HG03575 (cell line): ENCODE data around the gene ABCA10.
"Not testable (repeated sequence)": the region's sequence is repeated elsewhere in the genome, so short reads cannot be mapped to it uniquely, and the experiment has no call there.

ENCODE experiments used
- ATAC-seq: cut with Tn5 transposase; IDR thresholded peaks from one replicate; pipeline ENCODE4 v1.9.1; 2021; ENCODE audit not compliant: unreplicated experiment, insufficient number of reproducible peaks, low FRiP score; ENCODE audit errors: extremely low read depth

The ABCA10 gene

GRCh38 chr17:69228576-69228975 is at the start of gene ABCA10:
Gene ABCA10 (minus strand): TSS chr17:69228824. CDS start chr17:69225358, 3,466 bp downstream.
- no peak for ATAC-seq

GRCh38 chr17:69276279-69276678 is 47.7 kb upstream of the ABCA10 start:
- not testable (repeated sequence) for ATAC-seq

GRCh38 chr17:69275751-69276150 is 47.1 kb upstream of the ABCA10 start:
- no peak for ATAC-seq

DNA sequence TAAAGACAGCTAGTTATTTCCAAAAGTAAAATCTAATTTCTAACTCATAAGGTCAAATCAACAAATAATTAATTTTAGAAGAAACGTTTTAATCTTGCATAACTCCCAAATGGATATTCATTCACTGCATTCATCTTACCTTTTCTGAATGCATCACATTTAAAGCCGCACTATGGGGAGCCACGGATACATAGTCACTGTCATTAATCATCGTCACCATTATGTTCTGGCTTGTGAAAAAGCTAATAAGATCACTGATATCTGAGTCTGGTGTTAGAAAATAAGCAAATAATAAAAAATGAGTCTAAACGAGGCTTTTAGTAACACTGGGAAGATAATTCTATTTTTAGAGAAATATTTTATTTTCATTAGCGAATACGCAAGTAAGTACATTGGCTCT is 42.4 kb upstream of the ABCA10 start:
- no peak for ATAC-seq

DNA sequence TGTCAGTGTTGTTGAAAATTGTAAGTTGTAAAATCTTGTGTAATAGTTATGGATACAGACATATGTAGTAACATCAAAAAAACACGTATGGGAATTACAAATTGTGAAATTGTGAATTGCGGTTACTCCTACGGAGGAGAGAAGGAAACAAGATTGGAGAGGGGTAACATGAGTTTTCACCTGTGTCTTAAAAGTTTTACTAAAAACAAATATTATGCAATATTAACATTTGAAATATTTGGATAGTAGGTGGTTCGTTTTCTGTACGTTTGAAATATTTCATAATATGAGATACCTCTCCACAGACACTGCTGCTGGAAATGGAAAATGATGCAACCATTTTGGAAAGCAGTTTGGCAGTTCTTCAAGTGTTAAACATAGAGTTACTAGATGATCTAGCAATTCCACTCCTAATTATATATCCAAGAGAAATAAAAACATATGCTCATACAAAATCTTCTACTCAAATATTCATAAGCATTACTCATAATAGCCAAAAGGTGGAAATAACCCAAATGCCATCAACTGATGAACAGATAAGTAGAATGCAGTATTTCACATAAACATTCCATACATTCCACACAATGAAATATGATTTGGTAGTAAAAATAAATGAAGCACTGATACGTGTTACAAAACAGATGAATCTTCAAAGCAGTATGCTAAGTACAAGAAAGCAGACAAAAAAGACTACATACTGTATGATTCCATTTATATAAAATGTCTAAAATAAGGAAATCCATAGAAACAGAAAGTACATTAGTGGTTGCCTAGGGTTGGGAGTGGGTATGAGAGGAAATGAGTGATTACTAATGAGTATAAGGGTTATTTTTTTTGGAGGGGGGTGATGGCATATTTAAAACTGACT is 40.7 kb upstream of the ABCA10 start:
- ATAC-seq, result no peak

DNA sequence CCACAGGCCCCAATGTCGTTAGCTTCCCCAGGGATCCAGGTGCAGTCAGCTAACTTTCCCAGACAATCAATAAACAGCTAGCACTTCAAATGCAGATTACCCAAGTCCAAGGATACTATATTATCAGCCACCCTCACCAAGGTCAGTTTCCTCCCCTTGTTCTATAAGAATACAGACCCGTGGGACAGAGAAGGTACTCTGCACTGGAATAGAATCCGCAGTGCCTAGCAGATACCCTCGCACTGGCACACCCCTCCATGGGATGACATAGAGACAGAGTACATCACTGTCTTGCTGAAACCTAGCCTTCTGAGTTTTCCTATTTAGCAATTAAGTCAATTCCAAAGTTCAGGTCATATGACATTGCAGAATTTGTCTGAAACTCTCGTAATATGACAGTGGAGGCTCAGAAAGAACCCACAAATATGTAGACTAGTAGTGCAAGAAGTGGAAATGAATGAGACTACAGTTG is 40.0 kb upstream of the ABCA10 start:
- no peak for ATAC-seq

- no peak for ATAC-seq
Measured at GRCh38 chr17:69267219-69267618, 38.6 kb upstream of the ABCA10 start.

DNA sequence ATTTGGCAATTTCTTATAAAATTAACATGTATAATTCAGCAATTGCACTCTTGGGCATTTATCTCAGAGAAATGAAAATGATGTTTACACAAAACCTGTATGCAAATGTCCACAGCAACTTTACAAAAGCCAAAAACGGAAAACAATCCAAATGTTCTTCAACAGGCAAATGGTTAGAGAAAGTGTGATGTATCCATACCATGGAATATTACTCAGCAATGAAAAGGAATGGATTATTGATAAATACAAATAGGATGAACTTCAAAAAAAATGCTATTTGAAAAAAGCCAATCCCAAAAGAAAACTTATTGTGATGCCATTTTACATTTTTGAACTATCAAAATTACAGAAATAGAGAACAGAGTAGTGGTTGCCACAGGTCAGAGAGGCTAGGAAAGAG is 37.2 kb upstream of the ABCA10 start:
- ATAC-seq, result no peak

DNA sequence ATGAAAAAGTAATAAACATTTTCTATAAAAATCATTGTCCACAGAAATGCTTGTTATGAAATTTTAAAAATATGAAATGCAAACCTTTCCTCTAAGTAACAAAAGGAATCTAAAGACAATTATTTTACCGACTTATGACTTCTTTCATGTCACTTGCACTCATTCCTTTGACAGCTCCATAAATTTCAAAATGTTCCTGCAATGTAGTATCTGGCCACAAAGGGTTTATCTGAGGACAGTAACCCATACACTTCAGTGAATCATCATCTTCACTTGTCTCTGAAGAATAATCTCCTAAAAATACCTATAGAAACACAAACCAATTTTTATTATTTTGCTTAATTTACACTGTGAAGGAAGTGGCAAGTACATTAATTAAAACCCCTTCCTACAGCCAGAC is 25.6 kb upstream of the ABCA10 start:
- ATAC-seq, result no peak

- ATAC-seq, result no peak
Measured at GRCh38 chr17:69250641-69251040, 22.0 kb upstream of the ABCA10 start.

- no peak for ATAC-seq
Measured at GRCh38 chr17:69246726-69247375, 18.2 kb upstream of the ABCA10 start.

- no peak for ATAC-seq
Measured at GRCh38 chr17:69246202-69246601, 17.6 kb upstream of the ABCA10 start.

- ATAC-seq, result no peak
Measured at GRCh38 chr17:69245617-69246016, 17.0 kb upstream of the ABCA10 start.

GRCh38 chr17:69239611-69240600 is 11.3 kb upstream of the ABCA10 start:
- ATAC-seq, result no peak

GRCh38 chr17:69236946-69237345 is 8.3 kb upstream of the ABCA10 start:
- ATAC-seq, result no peak

- ATAC-seq, result no peak
Measured at GRCh38 chr17:69236464-69236863, 7.8 kb upstream of the ABCA10 start.

DNA sequence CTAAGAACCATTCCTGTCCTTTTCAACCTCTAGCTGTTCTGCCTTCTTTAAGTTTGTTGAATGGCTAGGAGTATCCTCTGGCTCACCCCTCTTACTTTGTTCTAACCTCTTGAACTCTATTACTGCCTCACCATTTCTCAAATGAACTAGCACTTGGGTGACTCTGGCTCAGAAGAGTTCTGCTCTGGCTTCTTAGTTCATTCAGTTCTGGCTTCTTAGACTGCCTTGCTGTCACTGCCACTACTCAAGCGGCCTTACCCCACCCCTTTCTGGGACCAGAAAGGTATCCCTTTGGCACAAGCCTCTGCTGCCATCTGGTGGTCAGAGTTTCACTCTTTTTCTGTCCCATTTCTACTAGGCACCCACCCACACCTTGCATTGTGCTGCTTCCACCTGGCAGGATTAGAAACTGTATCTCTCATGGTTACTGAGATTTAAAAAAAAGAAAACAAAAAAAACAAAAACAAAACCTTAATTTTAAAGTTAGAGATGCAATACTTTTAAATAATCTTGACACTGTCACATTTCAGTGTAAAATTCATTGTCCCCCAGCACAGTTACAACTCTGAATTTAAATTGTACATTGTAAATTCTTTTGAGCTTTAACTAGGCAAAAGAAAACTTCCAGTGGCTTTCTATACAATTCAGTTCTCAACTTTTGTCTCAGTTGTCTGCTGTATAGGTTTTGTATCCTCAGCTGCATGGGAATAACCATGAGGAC is 6.9 kb upstream of the ABCA10 start:
- peak; percentile 46 for ATAC-seq

DNA sequence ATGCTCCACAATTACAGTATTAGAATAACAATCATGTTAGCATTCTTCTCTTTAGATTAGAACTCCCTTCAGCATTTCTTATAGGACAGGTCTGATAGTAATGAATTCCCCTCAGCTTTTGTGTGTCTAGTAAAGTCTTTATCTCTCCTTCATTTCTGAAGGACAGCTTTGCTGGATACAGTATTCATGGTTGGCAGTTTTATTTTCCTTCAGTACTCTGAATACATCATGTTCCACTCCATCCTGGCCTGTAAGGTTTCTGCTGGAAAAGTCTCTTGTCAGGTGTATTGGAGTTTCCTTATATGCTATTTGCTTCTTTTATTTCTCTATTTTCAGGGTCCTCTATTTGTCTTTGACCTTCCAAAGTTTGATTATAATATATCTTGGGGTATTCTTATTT is 4.0 kb upstream of the ABCA10 start:
- no peak for ATAC-seq

GRCh38 chr17:69231521-69231920 is 2.9 kb upstream of the ABCA10 start:
- no peak for ATAC-seq
